Measurements from ENCODE around the gene ADAMTS12. TPM values are rescaled to one million over a fixed set of nuclear protein-coding genes. Genes with fewer than 3 reads are reported as not detected.

Gene ADAMTS12
- total RNA-seq, 8 experiments from 2014 or later, result 0.80 to 42.7 (median 4.0) TPM

- Histone ChIP-seq H3K4me3 (no peak overlapping the region), H3K27ac (no peak overlapping the region), H3K4me1 (replicated peaks in 1 of 2) (peaks cover 0 to 8% of the 10 kb centered on the region in 2 donors)
- in situ Hi-C loops (cut with MboI; ENCODE audit: low pct_unique_long_range_greater_than_20kb in 2 of 9, low sequenced_read_pairs in 9 of 9, unreplicated experiment in 9 of 9), result no loop called here
- WGBS, 10 experiments, result 50 to 100% (median 89%) methylated on average over 1 of the region's 1 CpG; no CpG with 5 or more reads in 1 of the 10 experiments
- no peak for ATAC-seq (replicated peaks in 6 of 8)
These were observed 106.2 kb downstream of the ADAMTS12 start for GRCh38 chr5:33785571-33785970.

GRCh38 chr5:33781286-33781685 lies 110.5 kb downstream of the ADAMTS12 start:
- Histone ChIP-seq H3K4me3 (no peak overlapping the region), H3K4me1 (replicated peaks in 1 of 2) (peaks cover 0 to 10% of the 10 kb centered on the region in 2 donors), H3K27ac (no peak overlapping the region)
- ATAC-seq (replicated peaks in 6 of 8), result peak; percentile 26 to 100 (median 80)
- in situ Hi-C loops (cut with MboI; ENCODE audit: low pct_unique_long_range_greater_than_20kb in 2 of 9, low sequenced_read_pairs in 9 of 9, unreplicated experiment in 9 of 9), result no loop called here

- 76 to 100% (median 92%) methylated on average over 2 of the region's 2 CpGs for WGBS, 10 experiments
- H3K27ac ChIP-seq, result no peak overlapping the region
- in situ Hi-C loops (cut with MboI; ENCODE audit: low pct_unique_long_range_greater_than_20kb in 2 of 9, low sequenced_read_pairs in 9 of 9, unreplicated experiment in 9 of 9), result no loop called here
- ATAC-seq (replicated peaks in 6 of 8), result no peak
- H3K4me3 ChIP-seq, result no peak overlapping the region
- peaks cover 0 to 9% of the 10 kb centered on the region in 2 donors for H3K4me1 ChIP-seq (replicated peaks in 1 of 2)
These were observed 115.6 kb downstream of the ADAMTS12 start for GRCh38 chr5:33776151-33776660.

GRCh38 chr5:33774341-33774740 lies 117.4 kb downstream of the ADAMTS12 start:
- ATAC-seq (replicated peaks in 6 of 8), result no peak
- H3K4me3 ChIP-seq, result no peak overlapping the region
- no peaks in the 10 kb centered on the region for H3K4me1 ChIP-seq (replicated peaks in 1 of 2)
- in situ Hi-C loops (cut with MboI; ENCODE audit: low pct_unique_long_range_greater_than_20kb in 2 of 9, low sequenced_read_pairs in 9 of 9, unreplicated experiment in 9 of 9), result no loop called here
- no peak overlapping the region for H3K27ac ChIP-seq
- WGBS, 10 experiments, result 33 to 100% (median 88%) methylated on average over 1 of the region's 1 CpG; no CpG with 5 or more reads in 3 of the 10 experiments

DNA sequence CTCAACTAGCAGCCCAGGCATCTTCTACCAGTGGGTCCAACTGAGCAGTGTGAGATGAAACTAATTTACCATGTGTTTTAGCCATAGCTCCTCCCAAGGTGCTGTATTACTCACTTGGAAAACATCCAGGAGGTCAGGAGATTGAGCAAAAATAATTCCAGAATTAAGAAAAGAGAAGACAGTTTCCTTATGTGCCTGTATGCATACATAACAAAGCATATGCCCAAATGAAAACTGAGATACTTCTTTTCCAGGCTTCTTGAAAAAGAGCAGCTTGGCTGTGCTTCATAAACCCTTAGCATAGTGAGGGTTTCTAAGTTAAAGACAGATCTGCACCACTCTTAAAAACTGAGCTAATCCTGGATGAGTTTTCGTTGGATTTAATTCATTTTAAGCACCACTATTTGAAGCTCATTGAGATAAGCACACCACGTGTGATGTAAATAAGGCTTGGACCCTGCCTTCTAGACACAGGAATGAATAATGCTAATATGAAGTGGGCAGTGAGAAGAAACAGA lies 119.4 kb downstream of the ADAMTS12 start:
- peak in 3 of 8 experiments; percentile 89 to 94 (median 92) for ATAC-seq (replicated peaks in 6 of 8)
- Histone ChIP-seq H3K4me3 (no peak overlapping the region), H3K27ac (no peak overlapping the region), H3K4me1 (replicated peaks in 1 of 2) (no peaks in the 10 kb centered on the region)
- in situ Hi-C loops (cut with MboI; ENCODE audit: low pct_unique_long_range_greater_than_20kb in 2 of 9, low sequenced_read_pairs in 9 of 9, unreplicated experiment in 9 of 9), result no loop called here
- WGBS, 10 experiments, result 0 to 75% (median 38%) methylated on average over 1 to 2 of the region's 2 CpGs; no CpG with 5 or more reads in 2 of the 10 experiments

- no peak for ATAC-seq (replicated peaks in 6 of 8)
- no peak overlapping the region for H3K4me3 ChIP-seq
- 100% methylated on average over 1 of the region's 1 CpG; no CpG with 5 or more reads in 5 of the 10 experiments for WGBS, 10 experiments
- no peak overlapping the region for H3K27ac ChIP-seq
- no peaks in the 10 kb centered on the region for H3K4me1 ChIP-seq (replicated peaks in 1 of 2)
- in situ Hi-C loops (cut with MboI; ENCODE audit: low pct_unique_long_range_greater_than_20kb in 2 of 9, low sequenced_read_pairs in 9 of 9, unreplicated experiment in 9 of 9), result no loop called here
These were observed 121.8 kb downstream of the ADAMTS12 start for GRCh38 chr5:33769968-33770367.

DNA sequence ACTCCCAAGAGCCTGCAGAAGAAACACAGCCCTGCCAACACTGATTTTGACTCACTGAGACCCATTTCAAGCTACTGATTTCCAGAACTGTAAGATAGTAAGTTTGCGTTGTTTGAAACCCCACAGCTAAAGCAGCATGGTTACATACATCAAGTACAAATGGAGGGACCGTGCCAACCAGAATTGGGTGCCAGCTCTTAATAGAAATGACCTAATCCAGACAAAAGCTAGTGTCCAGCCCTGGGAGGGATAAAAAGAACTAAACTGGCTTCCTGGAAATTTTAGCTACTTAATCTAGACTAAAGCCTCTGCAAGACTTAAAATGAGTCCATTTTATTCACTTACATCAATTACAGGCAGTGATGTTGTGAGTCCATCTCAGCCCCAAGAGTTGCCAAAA lies 122.6 kb downstream of the ADAMTS12 start:
- Histone ChIP-seq H3K27ac (no peak overlapping the region), H3K4me3 (no peak overlapping the region), H3K4me1 (replicated peaks in 1 of 2) (peaks cover 3 to 4% of the 10 kb centered on the region in 2 donors)
- in situ Hi-C loops (cut with MboI; ENCODE audit: low pct_unique_long_range_greater_than_20kb in 2 of 9, low sequenced_read_pairs in 9 of 9, unreplicated experiment in 9 of 9), result no loop called here
- ATAC-seq (replicated peaks in 6 of 8), result no peak
- 56 to 100% (median 96%) methylated on average over 1 to 2 of the region's 2 CpGs; no CpG with 5 or more reads in 2 of the 10 experiments for WGBS, 10 experiments

GRCh38 chr5:33766023-33766422 lies 125.8 kb downstream of the ADAMTS12 start:
- Histone ChIP-seq H3K4me3 (no peak overlapping the region), H3K27ac (no peak overlapping the region), H3K4me1 (replicated peaks in 1 of 2) (peaks cover 17 to 18% of the 10 kb centered on the region in 2 donors)
- WGBS, 10 experiments, result 60 to 100% (median 95%) methylated on average over 1 to 2 of the region's 2 CpGs; no CpG with 5 or more reads in 1 of the 10 experiments
- in situ Hi-C loops (cut with MboI; ENCODE audit: low pct_unique_long_range_greater_than_20kb in 2 of 9, low sequenced_read_pairs in 9 of 9, unreplicated experiment in 9 of 9), result no loop called here
- no peak for ATAC-seq (replicated peaks in 6 of 8)

GRCh38 chr5:33764786-33765185 lies 127.0 kb downstream of the ADAMTS12 start:
- H3K27ac ChIP-seq, result no peak overlapping the region
- H3K4me1 ChIP-seq (replicated peaks in 1 of 2), result peaks cover 17 to 18% of the 10 kb centered on the region in 2 donors
- ATAC-seq (replicated peaks in 6 of 8), result no peak
- in situ Hi-C loops (cut with MboI; ENCODE audit: low pct_unique_long_range_greater_than_20kb in 2 of 9, low sequenced_read_pairs in 9 of 9, unreplicated experiment in 9 of 9), result no loop called here
- 35 to 100% (median 76%) methylated on average over 1 to 3 of the region's 3 CpGs for WGBS, 10 experiments
- no peak overlapping the region for H3K4me3 ChIP-seq

GRCh38 chr5:33763435-33763834 lies 128.4 kb downstream of the ADAMTS12 start:
- WGBS, 10 experiments, result 0 to 100% (median 79%) methylated on average over 1 to 2 of the region's 2 CpGs; no CpG with 5 or more reads in 4 of the 10 experiments
- Histone ChIP-seq H3K4me1 (replicated peaks in 1 of 2) (peaks cover 17 to 18% of the 10 kb centered on the region in 2 donors), H3K4me3 (no peak overlapping the region), H3K27ac (no peak overlapping the region)
- ATAC-seq (replicated peaks in 6 of 8), result no peak
- in situ Hi-C loops (cut with MboI; ENCODE audit: low pct_unique_long_range_greater_than_20kb in 2 of 9, low sequenced_read_pairs in 9 of 9, unreplicated experiment in 9 of 9), result no loop called here

- ATAC-seq (replicated peaks in 6 of 8), result no peak
- Histone ChIP-seq H3K4me1 (replicated peaks in 1 of 2) (peaks cover 17 to 18% of the 10 kb centered on the region in 2 donors), H3K27ac (no peak overlapping the region), H3K4me3 (no peak overlapping the region)
- in situ Hi-C loops (cut with MboI; ENCODE audit: low pct_unique_long_range_greater_than_20kb in 2 of 9, low sequenced_read_pairs in 9 of 9, unreplicated experiment in 9 of 9), result no loop called here
- 20 to 80% (median 69%) methylated on average over 1 of the region's 1 CpG; no CpG with 5 or more reads in 4 of the 10 experiments for WGBS, 10 experiments
These were observed 128.9 kb downstream of the ADAMTS12 start for GRCh38 chr5:33762859-33763258.

GRCh38 chr5:33761139-33761538 lies 130.7 kb downstream of the ADAMTS12 start:
- in situ Hi-C loops (cut with MboI; ENCODE audit: low pct_unique_long_range_greater_than_20kb in 2 of 9, low sequenced_read_pairs in 9 of 9, unreplicated experiment in 9 of 9), result no loop called here
- ATAC-seq (replicated peaks in 6 of 8), result peak in 1 of 8 experiments; percentile 91
- Histone ChIP-seq H3K4me1 (replicated peaks in 1 of 2) (peaks cover 17 to 18% of the 10 kb centered on the region in 2 donors), H3K4me3 (no peak overlapping the region), H3K27ac (no peak overlapping the region)
- 40 to 82% (median 66%) methylated on average over 1 to 3 of the region's 4 CpGs; no CpG with 5 or more reads in 2 of the 10 experiments for WGBS, 10 experiments

DNA sequence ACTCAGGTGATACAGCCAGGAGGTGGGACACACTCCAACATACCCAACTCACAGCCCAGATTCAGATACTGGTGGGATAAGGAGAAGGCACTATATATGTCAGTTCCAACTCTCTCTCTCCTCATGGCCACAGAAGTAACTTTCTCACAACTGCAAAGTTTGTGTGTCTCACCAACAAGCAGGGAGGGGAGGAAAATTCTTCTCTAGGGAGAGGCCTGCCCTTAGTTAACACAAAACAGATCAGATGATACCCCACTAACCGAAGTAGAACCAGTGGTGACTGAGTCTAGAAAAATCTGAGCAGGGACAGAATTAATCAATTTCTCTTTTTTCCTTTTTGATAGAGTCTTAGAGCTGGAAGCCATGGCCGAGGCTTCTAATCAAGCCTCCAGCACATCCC lies 133.1 kb downstream of the ADAMTS12 start:
- Histone ChIP-seq H3K4me1 (replicated peaks in 1 of 2) (peaks cover 9 to 10% of the 10 kb centered on the region in 2 donors), H3K4me3 (no peak overlapping the region), H3K27ac (no peak overlapping the region)
- 0 to 100% (median 78%) methylated on average over 1 to 2 of the region's 2 CpGs; no CpG with 5 or more reads in 2 of the 10 experiments for WGBS, 10 experiments
- in situ Hi-C loops (cut with MboI; ENCODE audit: low pct_unique_long_range_greater_than_20kb in 2 of 9, low sequenced_read_pairs in 9 of 9, unreplicated experiment in 9 of 9), result no loop called here
- ATAC-seq (replicated peaks in 6 of 8), result peak in 1 of 8 experiments; percentile 56

DNA sequence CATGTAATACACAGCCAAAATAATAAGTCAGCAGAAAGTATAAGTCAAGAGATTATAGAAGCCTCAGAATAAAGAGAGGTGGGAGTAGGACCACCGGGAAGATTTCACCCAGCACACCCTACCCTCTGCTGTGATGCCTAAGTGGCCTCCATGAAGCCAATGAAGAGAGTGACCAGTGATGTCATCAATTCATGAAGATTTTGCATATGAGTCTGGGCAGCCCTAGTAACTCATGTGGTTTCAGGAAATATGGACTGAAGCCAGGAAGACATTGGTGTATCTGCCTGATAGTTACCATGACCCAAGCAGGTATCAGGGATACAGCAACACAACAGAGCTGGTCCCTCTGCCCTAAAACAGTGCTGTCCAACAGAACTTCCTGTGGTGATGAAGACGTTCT lies 135.3 kb downstream of the ADAMTS12 start:
- ATAC-seq (replicated peaks in 6 of 8), result peak in 2 of 8 experiments; percentile 56 to 66
- no peak overlapping the region for H3K4me3 ChIP-seq
- WGBS, 10 experiments, result 17 to 100% (median 86%) methylated on average over 1 to 2 of the region's 2 CpGs; no CpG with 5 or more reads in 3 of the 10 experiments
- no peaks in the 10 kb centered on the region for H3K4me1 ChIP-seq (replicated peaks in 1 of 2)
- no peak overlapping the region for H3K27ac ChIP-seq
- in situ Hi-C loops (cut with MboI; ENCODE audit: low pct_unique_long_range_greater_than_20kb in 2 of 9, low sequenced_read_pairs in 9 of 9, unreplicated experiment in 9 of 9), result no loop called here

Data from motor neuron (in vitro differentiated cells).